ENCODE results near the gene TEDC1. TPM values are rescaled to one million over a fixed set of nuclear protein-coding genes. Genes with fewer than 3 reads are reported as not detected.
A peak's percentile ranks its signal among the peaks of the same experiment; 100 is the strongest.

Gene TEDC1
- total and polyA plus RNA-seq, 3 donors from 2014 or later, result 8.8 to 16.7 (median 16.4) TPM

DNA sequence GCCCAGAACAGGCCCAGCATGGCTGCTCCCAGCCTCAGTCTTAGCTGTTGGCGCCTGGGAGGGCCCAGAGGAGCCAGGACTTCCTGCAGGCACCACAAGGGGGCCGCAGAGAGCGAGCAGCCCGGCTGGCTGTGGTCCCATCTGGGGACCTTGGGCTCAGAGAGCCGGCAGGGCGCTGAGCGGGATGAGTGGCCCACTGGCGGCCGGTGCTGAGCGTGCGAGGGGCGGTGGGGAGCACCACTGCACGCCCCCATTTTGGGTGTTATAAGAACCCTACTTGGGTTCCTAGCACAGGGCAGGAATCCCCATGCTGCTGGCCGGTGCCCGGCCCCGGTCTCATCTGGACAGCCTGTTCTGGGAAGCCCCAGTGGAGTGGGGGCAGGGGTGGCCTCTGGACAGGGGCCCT, 42.3 kb upstream of the TEDC1 start:
- intact Hi-C loops (cut with DNase I; ENCODE audit: low total_unique reads), result no loop called here
- Histone ChIP-seq H3K4me1 (peaks cover 9% of the 10 kb centered on the region), H3K27ac (no peak overlapping the region), H3K4me3 (no peak overlapping the region), H3K36me3 (ENCODE audit: low read depth, missing control alignments) (no peaks in the 10 kb centered on the region), H3K9me3 (no peaks in the 10 kb centered on the region), H3K27me3 (no peaks in the 10 kb centered on the region)
- TF ChIP-seq POLR2A (IDR thresholded peaks at IDR 0.05), result no peak
- TF ChIP-seq, protein P1, sequence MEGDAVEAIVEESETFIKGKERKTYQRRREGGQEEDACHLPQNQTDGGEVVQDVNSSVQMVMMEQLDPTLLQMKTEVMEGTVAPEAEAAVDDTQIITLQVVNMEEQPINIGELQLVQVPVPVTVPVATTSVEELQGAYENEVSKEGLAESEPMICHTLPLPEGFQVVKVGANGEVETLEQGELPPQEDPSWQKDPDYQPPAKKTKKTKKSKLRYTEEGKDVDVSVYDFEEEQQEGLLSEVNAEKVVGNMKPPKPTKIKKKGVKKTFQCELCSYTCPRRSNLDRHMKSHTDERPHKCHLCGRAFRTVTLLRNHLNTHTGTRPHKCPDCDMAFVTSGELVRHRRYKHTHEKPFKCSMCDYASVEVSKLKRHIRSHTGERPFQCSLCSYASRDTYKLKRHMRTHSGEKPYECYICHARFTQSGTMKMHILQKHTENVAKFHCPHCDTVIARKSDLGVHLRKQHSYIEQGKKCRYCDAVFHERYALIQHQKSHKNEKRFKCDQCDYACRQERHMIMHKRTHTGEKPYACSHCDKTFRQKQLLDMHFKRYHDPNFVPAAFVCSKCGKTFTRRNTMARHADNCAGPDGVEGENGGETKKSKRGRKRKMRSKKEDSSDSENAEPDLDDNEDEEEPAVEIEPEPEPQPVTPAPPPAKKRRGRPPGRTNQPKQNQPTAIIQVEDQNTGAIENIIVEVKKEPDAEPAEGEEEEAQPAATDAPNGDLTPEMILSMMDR (IDR thresholded peaks at IDR 0.05), result peak; percentile 63 to 80 (median 69)
- DNase-seq, result peak; percentile 73
- WGBS, 2 donors, result 42 to 68% methylated on average over 5 to 16 of the region's 16 CpGs

DNA sequence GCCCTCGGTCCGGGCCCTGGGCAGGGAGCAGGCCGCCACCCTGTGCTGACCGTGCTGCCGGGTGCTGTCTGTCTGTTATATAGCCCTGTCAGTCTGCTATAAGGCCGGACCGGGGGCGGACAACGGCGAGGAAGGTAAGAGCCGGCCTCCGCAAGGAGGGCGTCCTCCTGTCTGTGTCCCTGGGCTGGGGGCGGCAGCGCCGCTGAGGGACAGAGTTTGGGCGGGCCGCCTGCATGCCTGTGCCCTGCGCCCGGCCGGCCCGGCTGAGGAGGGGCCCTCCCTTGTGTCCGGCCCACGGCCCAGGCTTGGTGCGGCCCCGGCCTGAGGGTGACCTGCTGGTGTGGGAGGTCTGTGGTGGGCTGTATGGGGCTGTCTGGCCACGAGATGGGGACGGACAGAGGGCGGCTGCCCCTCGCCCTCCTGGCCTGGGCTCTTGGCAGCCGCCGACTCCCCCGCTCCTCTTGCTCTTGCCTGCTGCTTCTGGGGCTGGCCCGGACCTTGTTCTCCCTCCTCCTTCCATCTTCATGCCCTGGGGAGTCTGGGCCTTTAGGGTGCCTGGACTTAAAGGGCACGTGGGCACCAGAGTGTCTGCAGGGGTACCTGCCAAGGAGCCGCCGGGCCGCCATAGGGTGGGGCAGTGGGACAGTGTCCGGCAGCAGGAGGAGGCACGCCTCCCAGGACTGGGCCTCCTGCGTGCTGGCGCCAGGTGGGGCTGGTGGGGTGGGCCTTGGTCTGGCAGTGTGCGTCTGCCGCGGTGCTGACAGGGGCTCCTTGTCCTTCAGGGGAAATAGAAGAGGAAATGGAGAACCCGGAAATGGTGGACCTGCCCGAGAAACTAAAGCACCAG, 41.5 kb upstream of the TEDC1 start:
- TF ChIP-seq, protein P1 (IDR thresholded peaks at IDR 0.05), result no peak
- no peak for TF ChIP-seq POLR2A (IDR thresholded peaks at IDR 0.05)
- Histone ChIP-seq H3K4me1 (peaks cover 9% of the 10 kb centered on the region), H3K36me3 (ENCODE audit: low read depth, missing control alignments) (no peaks in the 10 kb centered on the region), H3K27ac (no peak overlapping the region), H3K27me3 (no peaks in the 10 kb centered on the region), H3K9me3 (no peaks in the 10 kb centered on the region), H3K4me3 (no peak overlapping the region)
- intact Hi-C loops (cut with DNase I; ENCODE audit: low total_unique reads), result no loop called here
- no peak for DNase-seq
- WGBS, 2 donors, result 90 to 95% methylated on average over 11 to 47 of the region's 47 CpGs

DNA sequence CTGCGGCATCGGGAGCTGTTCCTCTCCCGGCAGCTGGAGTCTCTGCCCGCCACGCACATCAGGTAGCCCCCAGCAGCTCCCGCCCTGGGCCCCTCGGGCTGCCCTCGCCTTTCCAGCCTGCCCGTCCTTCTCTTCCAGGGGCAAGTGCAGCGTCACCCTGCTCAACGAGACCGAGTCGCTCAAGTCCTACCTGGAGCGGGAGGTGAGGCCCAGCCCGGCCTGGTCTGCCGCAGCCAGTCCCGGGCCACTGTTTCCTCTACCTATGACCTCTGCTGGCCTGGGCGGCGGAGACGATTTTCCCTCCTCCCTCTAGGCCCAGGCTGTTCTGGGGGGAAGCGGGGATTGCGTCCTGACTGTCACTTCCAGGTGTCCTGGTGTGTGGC, 40.9 kb upstream of the TEDC1 start:
- 92 to 98% methylated on average over 7 to 22 of the region's 22 CpGs for WGBS, 2 donors
- H3K9me3 ChIP-seq, result no peaks in the 10 kb centered on the region
- DNase-seq, result no peak
- no peaks in the 10 kb centered on the region for H3K27me3 ChIP-seq
- intact Hi-C loops (cut with DNase I; ENCODE audit: low total_unique reads), result no loop called here
- no peak overlapping the region for H3K27ac ChIP-seq
- no peak overlapping the region for H3K4me3 ChIP-seq
- no peak for TF ChIP-seq POLR2A (IDR thresholded peaks at IDR 0.05)
- TF ChIP-seq, protein P1 (IDR thresholded peaks at IDR 0.05), result no peak
- H3K4me1 ChIP-seq, result peaks cover 9% of the 10 kb centered on the region
- no peaks in the 10 kb centered on the region for H3K36me3 ChIP-seq (ENCODE audit: low read depth, missing control alignments)

DNA sequence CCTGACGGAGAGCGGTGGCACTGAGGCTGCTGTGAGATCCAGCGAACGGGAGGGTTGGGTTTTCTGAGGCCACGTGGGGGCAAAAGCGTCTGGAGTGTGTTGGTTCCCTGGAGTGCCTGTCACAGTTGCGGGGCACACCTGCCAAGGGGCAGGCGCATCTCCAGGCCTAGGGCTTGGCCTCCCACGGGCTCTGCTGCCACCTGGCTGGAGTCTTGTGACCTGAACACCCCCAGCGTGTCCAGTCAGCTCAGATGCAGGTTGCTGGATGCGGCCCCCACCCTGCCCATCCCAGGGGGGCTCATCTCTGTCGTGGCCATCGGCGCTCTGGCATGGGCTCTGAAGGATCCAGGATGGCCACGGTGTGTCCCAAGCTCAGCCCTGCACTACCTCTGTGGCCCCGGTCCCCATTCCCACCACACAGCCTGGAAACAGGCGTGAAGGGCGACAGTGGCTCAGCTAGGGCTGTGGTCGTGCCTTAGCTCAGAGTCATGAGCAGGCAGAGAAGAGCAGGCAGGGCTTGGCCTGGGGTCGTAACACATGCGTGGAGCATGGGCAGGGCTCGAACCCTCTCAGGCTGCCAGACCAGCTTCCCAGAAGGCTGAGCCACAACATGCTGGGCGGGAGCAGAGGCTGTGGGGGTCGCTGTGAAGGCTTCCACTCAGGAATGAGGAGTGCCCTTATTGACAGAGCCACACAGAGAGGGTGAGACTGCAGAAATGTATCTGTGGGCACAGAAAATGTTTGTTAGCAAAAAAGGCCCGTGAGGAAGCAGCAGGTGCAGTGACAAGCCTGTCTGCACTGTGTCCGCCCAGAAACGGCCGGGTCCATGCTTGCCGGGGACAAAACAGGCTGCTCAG, 40.0 kb upstream of the TEDC1 start:
- no peaks in the 10 kb centered on the region for H3K36me3 ChIP-seq (ENCODE audit: low read depth, missing control alignments)
- H3K4me3 ChIP-seq, result no peak overlapping the region
- WGBS, 2 donors, result 91 to 94% methylated on average over 21 to 28 of the region's 29 CpGs
- DNase-seq, result no peak
- intact Hi-C loops (cut with DNase I; ENCODE audit: low total_unique reads), result no loop called here
- H3K9me3 ChIP-seq, result no peaks in the 10 kb centered on the region
- no peaks in the 10 kb centered on the region for H3K27me3 ChIP-seq
- H3K27ac ChIP-seq, result no peak overlapping the region
- TF ChIP-seq, protein P1 (IDR thresholded peaks at IDR 0.05), result no peak
- no peak for TF ChIP-seq POLR2A (IDR thresholded peaks at IDR 0.05)
- peaks cover 9% of the 10 kb centered on the region for H3K4me1 ChIP-seq

Data from testis (tissue), 3 donors.